ENCODE measurements around the gene MICA. TPM values are rescaled to one million over a fixed set of nuclear protein-coding genes. Genes with fewer than 3 reads are reported as not detected.
A peak's percentile ranks its signal among the peaks of the same experiment; 100 is the strongest.

MICA gene
- total RNA-seq, 1 donor from 2014 or later: 19.9 TPM

- intact Hi-C loops (cut with DNase I): no loop called here
- no peak for TF ChIP-seq CTCF (IDR thresholded peaks at IDR 0.05)
- no peak for TF ChIP-seq POLR2A (IDR thresholded peaks at IDR 0.05)
- TF ChIP-seq POLR2AphosphoS5 (IDR thresholded peaks at IDR 0.05; ENCODE audit: insufficient read depth in 1 of 2, low read depth in 1 of 2): no peak
- Histone ChIP-seq H3K36me3 (peaks cover 0 to 4% of the 10 kb centered on the region in 2 donors), H3K9me3 (no peaks in the 10 kb centered on the region), H3K27me3 (no peaks in the 10 kb centered on the region), H3K4me3 (no peak overlapping the region), H3K27ac (peak overlapping the region; percentile 12), H3K4me1 (peaks cover 45% of the 10 kb centered on the region)
- no peak for DNase-seq (ENCODE audit: extremely low spot score in 2 of 2)
Observed at GRCh38 chr6:31397901-31398525, 5.4 kb upstream of the MICA start.

GRCh38 chr6:31399589-31400466 is 3.6 kb upstream of the MICA start:
- Histone ChIP-seq H3K4me3 (peak overlapping the region; percentile 83 to 94), H3K36me3 (peaks cover 0 to under 1% of the 10 kb centered on the region in 2 donors), H3K27me3 (no peaks in the 10 kb centered on the region), H3K27ac (peak overlapping the region; percentile 99), H3K9me3 (no peaks in the 10 kb centered on the region), H3K4me1 (peaks cover 59% of the 10 kb centered on the region)
- DNase-seq (ENCODE audit: extremely low spot score in 2 of 2): peak in 1 of 2 donors; percentile 97
- TF ChIP-seq POLR2A (IDR thresholded peaks at IDR 0.05): peak in 1 of 2 donors; percentile 61
- TF ChIP-seq POLR2AphosphoS5 (IDR thresholded peaks at IDR 0.05; ENCODE audit: insufficient read depth in 1 of 2, low read depth in 1 of 2): peak; percentile 68 to 88
- TF ChIP-seq CTCF (IDR thresholded peaks at IDR 0.05): peak; percentile 79 to 90 (median 89)
- intact Hi-C loops (cut with DNase I): loop anchor here (5.0 kb wide), 1 partner anchor 42 kb away; no protein-coding TSS in a partner anchor

DNA sequence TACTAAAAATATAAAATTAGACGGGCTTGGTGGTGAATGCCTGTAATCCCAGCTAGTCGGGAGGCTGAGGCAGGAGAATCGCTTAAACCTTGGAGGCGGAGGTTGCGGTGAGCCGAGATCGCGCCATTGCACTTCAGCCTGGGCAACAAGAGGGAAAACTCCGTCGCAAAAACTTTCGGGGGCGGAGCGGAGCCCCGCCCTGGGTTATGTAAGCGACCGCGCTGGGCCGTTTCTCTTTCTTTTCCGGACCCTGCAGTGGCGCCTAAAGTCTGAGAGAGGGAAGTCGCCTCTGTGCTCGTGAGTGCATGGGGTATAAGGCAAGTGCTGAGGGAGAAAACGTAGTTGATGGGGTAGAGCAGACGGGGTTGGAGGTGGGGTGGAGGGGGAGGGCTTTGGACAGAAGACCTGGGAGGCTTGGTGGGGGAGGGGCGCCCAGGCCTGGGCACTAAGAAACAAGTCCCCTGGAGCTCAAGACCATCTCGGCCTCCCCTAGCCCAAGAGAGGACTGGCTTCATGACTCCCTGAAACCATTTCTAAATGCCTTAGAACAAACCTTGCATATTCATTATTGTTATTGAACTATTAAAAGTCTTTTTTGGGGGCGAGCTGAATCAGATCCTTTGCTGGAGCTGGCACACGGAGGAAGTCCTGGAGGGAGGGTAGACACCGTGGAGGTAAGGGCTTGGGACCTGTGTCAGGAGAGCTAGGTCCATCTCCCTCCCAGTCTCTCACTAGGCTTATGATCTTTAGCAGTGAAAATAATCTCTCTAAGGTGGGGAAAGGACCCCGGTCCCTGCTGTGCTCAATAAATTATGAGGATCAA is 2.7 kb upstream of the MICA start:
- no peaks in the 10 kb centered on the region for H3K36me3 ChIP-seq
- H3K9me3 ChIP-seq: no peaks in the 10 kb centered on the region
- peaks cover 64% of the 10 kb centered on the region for H3K4me1 ChIP-seq
- intact Hi-C loops (cut with DNase I): loop anchor here (5.0 kb wide), 1 partner anchor 42 kb away; no protein-coding TSS in a partner anchor
- peak overlapping the region; percentile 99 for H3K27ac ChIP-seq
- TF ChIP-seq POLR2A (IDR thresholded peaks at IDR 0.05): peak in 1 of 2 donors; percentile 51
- no peak for TF ChIP-seq CTCF (IDR thresholded peaks at IDR 0.05)
- TF ChIP-seq POLR2AphosphoS5 (IDR thresholded peaks at IDR 0.05; ENCODE audit: insufficient read depth in 1 of 2, low read depth in 1 of 2): peak in 1 of 2 donors; percentile 5
- no peak for DNase-seq (ENCODE audit: extremely low spot score in 2 of 2)
- peak overlapping the region; percentile 83 to 94 for H3K4me3 ChIP-seq
- no peaks in the 10 kb centered on the region for H3K27me3 ChIP-seq

DNA sequence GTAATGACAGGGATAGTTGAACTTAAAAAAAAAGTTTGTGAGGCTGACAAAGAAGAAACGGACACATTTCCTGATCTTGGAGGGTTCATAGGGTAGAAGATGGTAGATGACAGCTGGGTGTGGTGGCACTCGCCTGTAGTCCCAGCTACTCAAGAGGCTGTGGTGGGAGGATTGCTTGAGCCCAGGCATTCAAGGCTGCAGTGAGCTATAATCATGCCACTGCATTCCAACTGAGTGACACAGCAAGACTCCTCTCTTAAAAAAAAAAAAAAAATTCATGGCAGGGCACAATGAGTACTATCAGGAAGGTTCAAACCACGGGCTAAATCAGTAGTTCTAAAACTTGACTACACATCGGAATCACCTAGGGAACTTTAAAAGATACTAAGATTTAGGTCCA is 2.0 kb upstream of the MICA start:
- TF ChIP-seq POLR2A (IDR thresholded peaks at IDR 0.05): peak in 1 of 2 donors; percentile 53
- TF ChIP-seq POLR2AphosphoS5 (IDR thresholded peaks at IDR 0.05; ENCODE audit: insufficient read depth in 1 of 2, low read depth in 1 of 2): peak in 1 of 2 donors; percentile 65
- no peak for TF ChIP-seq CTCF (IDR thresholded peaks at IDR 0.05)
- Histone ChIP-seq H3K9me3 (no peaks in the 10 kb centered on the region), H3K27me3 (no peaks in the 10 kb centered on the region), H3K36me3 (no peaks in the 10 kb centered on the region), H3K27ac (peak overlapping the region; percentile 99), H3K4me3 (peak overlapping the region; percentile 83 to 94), H3K4me1 (peaks cover 70% of the 10 kb centered on the region)
- intact Hi-C loops (cut with DNase I): loop anchor here (5.0 kb wide), 1 partner anchor 41 kb away; no protein-coding TSS in a partner anchor
- DNase-seq (ENCODE audit: extremely low spot score in 2 of 2): no peak
